ENCODE data around the gene DDRGK1.
A peak's percentile ranks its signal among the peaks of the same experiment; 100 is the strongest.

The DDRGK1 gene

GRCh38 chr20:3213226-3213625, 8.7 kb upstream of the DDRGK1 start:
- no peak for DNase-seq (ENCODE audit: low read depth)
- H3K4me3 ChIP-seq (ENCODE audit: low read length) = no peak overlapping the region
- TF ChIP-seq CTCF (conservative IDR thresholded peaks at IDR 0.05; ENCODE audit: low read depth, low read length) = no peak

GRCh38 chr20:3210346-3210745, 5.9 kb upstream of the DDRGK1 start:
- peak overlapping the region; percentile 96 for H3K4me3 ChIP-seq (ENCODE audit: low read length)
- no peak for DNase-seq (ENCODE audit: low read depth)
- no peak for TF ChIP-seq CTCF (conservative IDR thresholded peaks at IDR 0.05; ENCODE audit: low read depth, low read length)

GRCh38 chr20:3209946-3210317, 5.5 kb upstream of the DDRGK1 start:
- peak overlapping the region; percentile 96 for H3K4me3 ChIP-seq (ENCODE audit: low read length)
- no peak for TF ChIP-seq CTCF (conservative IDR thresholded peaks at IDR 0.05; ENCODE audit: low read depth, low read length)
- DNase-seq (ENCODE audit: low read depth) = no peak

- no peak for TF ChIP-seq CTCF (conservative IDR thresholded peaks at IDR 0.05; ENCODE audit: low read depth, low read length)
- H3K4me3 ChIP-seq (ENCODE audit: low read length) = peak within 1 kb of the TSS; percentile 96
- DNase-seq (ENCODE audit: low read depth) = no peak
Observed at GRCh38 chr20:3209257-3209945, 4.9 kb upstream of the DDRGK1 start, which contains the start of gene ITPA. Gene ITPA (plus strand): TSS chr20:3209498. CDS start chr20:3209552, 54 bp downstream.

GRCh38 chr20:3208786-3209256, 4.3 kb upstream of the DDRGK1 start:
- no peak for DNase-seq (ENCODE audit: low read depth)
- no peak for TF ChIP-seq CTCF (conservative IDR thresholded peaks at IDR 0.05; ENCODE audit: low read depth, low read length)
- H3K4me3 ChIP-seq (ENCODE audit: low read length) = peak overlapping the region; percentile 96

GRCh38 chr20:3203315-3204123, 963 bp downstream of the DDRGK1 start:
- DNase-seq (ENCODE audit: low read depth) = no peak
- TF ChIP-seq CTCF (conservative IDR thresholded peaks at IDR 0.05; ENCODE audit: low read depth, low read length) = no peak
- H3K4me3 ChIP-seq (ENCODE audit: low read length) = peak overlapping the region; percentile 92
